Astrocyte (in vitro differentiated cells and primary cell): Measurements from ENCODE around the gene ASB10. TPM values are rescaled to one million over a fixed set of nuclear protein-coding genes. Genes with fewer than 3 reads are reported as not detected.

Source experiments
- DNase-seq: peaks from one replicate; pipeline ENCODE4 v3.0.0-alpha.2; 2010; ENCODE audit warnings: low read depth
- FAIRE-seq: peaks from 2 replicates; lab custom pipeline; 2011; peaks lifted over from hg19 to GRCh38; lab: Jason Lieb, UNC
- H2AFZ ChIP-seq: 2 replicates; pipeline ENCODE4 v1.6.0; 2012; ENCODE audit warnings: low read depth, low read length, inconsistent platforms
- H3K27ac ChIP-seq: 2 replicates; pipeline ENCODE4 v1.5.1; 2011; ENCODE audit warnings: low read depth, low read length, inconsistent platforms
- H3K27me3 ChIP-seq: 2 replicates; pipeline ENCODE4 v1.6.0; 2011; ENCODE audit warnings: low read length, inconsistent platforms; ENCODE audit not compliant: insufficient read depth
- H3K36me3 ChIP-seq: 2 replicates; pipeline ENCODE4 v1.5.1; 2011; ENCODE audit warnings: low read length, inconsistent platforms; ENCODE audit not compliant: insufficient read depth
- H3K4me1 ChIP-seq: 2 replicates; pipeline ENCODE4 v1.5.1; 2011; ENCODE audit warnings: low read length, inconsistent platforms; ENCODE audit not compliant: insufficient read depth
- H3K4me2 ChIP-seq: 2 replicates; pipeline ENCODE4 v1.6.0; 2012; ENCODE audit warnings: low read length, inconsistent platforms
- H3K4me3 ChIP-seq: 2 replicates; pipeline ENCODE4 v1.5.1; 2011; ENCODE audit warnings: low read depth, mild to moderate bottlenecking, low read length, inconsistent platforms; ENCODE audit not compliant: insufficient read depth
- H3K79me2 ChIP-seq: 2 replicates; pipeline ENCODE4 v1.6.0; 2012; ENCODE audit warnings: mild to moderate bottlenecking, low read length, inconsistent platforms; ENCODE audit not compliant: insufficient read depth
- H3K9ac ChIP-seq: 2 replicates; pipeline ENCODE4 v1.6.0; 2012; ENCODE audit warnings: mild to moderate bottlenecking, low read length, inconsistent platforms
- H3K9me3 ChIP-seq: 2 replicates; pipeline ENCODE4 v1.5.1; 2012; ENCODE audit warnings: low read depth, mild to moderate bottlenecking, low read length, inconsistent platforms; ENCODE audit not compliant: insufficient read depth
- H4K20me1 ChIP-seq: 2 replicates; pipeline ENCODE4 v1.6.0; 2012; ENCODE audit warnings: low read length, inconsistent platforms; ENCODE audit not compliant: insufficient read depth
- H3K27ac Mint-ChIP-seq: one replicate; pipeline ENCODE4 v1.8.0; 2021; ENCODE audit warnings: mild to moderate bottlenecking, mixed read lengths; ENCODE audit not compliant: unreplicated experiment
- H3K27me3 Mint-ChIP-seq: one replicate; pipeline ENCODE4 v1.8.0; 2021; ENCODE audit warnings: low read depth, mixed read lengths; ENCODE audit not compliant: unreplicated experiment
- H3K36me3 Mint-ChIP-seq: one replicate; pipeline ENCODE4 v1.8.0; 2021; ENCODE audit warnings: low read depth, mixed read lengths; ENCODE audit not compliant: unreplicated experiment
- H3K4me1 Mint-ChIP-seq: one replicate; pipeline ENCODE4 v1.8.0; 2021; ENCODE audit warnings: low read depth, mixed read lengths; ENCODE audit not compliant: unreplicated experiment
- H3K4me3 Mint-ChIP-seq: one replicate; pipeline ENCODE4 v1.8.0; 2021; ENCODE audit warnings: mild to moderate bottlenecking, moderate library complexity, mixed read lengths; ENCODE audit not compliant: unreplicated experiment
- H3K9me3 Mint-ChIP-seq: one replicate; pipeline ENCODE4 v1.8.0; 2021; ENCODE audit warnings: mild to moderate bottlenecking, mixed read lengths; ENCODE audit not compliant: unreplicated experiment
- CTCF ChIP-seq: IDR thresholded peaks from 2 replicates; pipeline ENCODE4 v1.5.1; 2011; ENCODE audit warnings: low read depth, mild to moderate bottlenecking, inconsistent platforms, low read length, moderate library complexity; ENCODE audit not compliant: insufficient read depth
- EZH2 ChIP-seq: IDR thresholded peaks from 2 replicates; pipeline ENCODE4 v1.6.1; 2012; ENCODE audit warnings: mild to moderate bottlenecking, low read length, inconsistent platforms; ENCODE audit not compliant: insufficient read depth
- total RNA-seq: library from RNA; stranded (reverse); gene quantifications from 2 replicates; pipeline ENCODE4 v1.2.1, GENCODE V29; 2021

Gene ASB10
- total RNA-seq, 1 donor from 2014 or later = not detected

GRCh38 chr7:151218170-151218569 lies 31.1 kb upstream of the ASB10 start:
- no peak for TF ChIP-seq CTCF
- no peak for TF ChIP-seq EZH2
- Histone ChIP-seq H2AFZ (no peak overlapping the region), H4K20me1 (peaks cover 7% of the 10 kb centered on the region), H3K9ac (no peak overlapping the region), H3K27ac (no peak overlapping the region), H3K4me2 (no peak overlapping the region), H3K36me3 (peaks cover 67% of the 10 kb centered on the region), H3K9me3 (no peaks in the 10 kb centered on the region), H3K4me1 (no peaks in the 10 kb centered on the region), H3K4me3 (no peak overlapping the region), H3K79me2 (no peaks in the 10 kb centered on the region), H3K27me3 (no peaks in the 10 kb centered on the region)
- no peak for FAIRE-seq
- Mint-ChIP-seq H3K27ac (no peak overlapping the region), H3K4me3 (no peak overlapping the region), H3K27me3 (no peaks in the 10 kb centered on the region), H3K36me3 (peaks cover 25% of the 10 kb centered on the region), H3K9me3 (peaks cover 2% of the 10 kb centered on the region), H3K4me1 (no peaks in the 10 kb centered on the region)
- no peak for DNase-seq

- TF ChIP-seq CTCF (no peak), EZH2 (no peak)
- no peak overlapping the region for H3K27ac Mint-ChIP-seq
- H3K4me1 Mint-ChIP-seq = no peaks in the 10 kb centered on the region
- H3K4me3 Mint-ChIP-seq = no peak overlapping the region
- Histone ChIP-seq H3K4me1 (no peaks in the 10 kb centered on the region), H4K20me1 (peaks cover 13% of the 10 kb centered on the region), H3K4me3 (no peak overlapping the region), H3K36me3 (peaks cover 52% of the 10 kb centered on the region), H3K9ac (no peak overlapping the region), H3K27me3 (no peaks in the 10 kb centered on the region), H3K4me2 (no peak overlapping the region), H3K9me3 (no peaks in the 10 kb centered on the region), H2AFZ (no peak overlapping the region), H3K79me2 (no peaks in the 10 kb centered on the region), H3K27ac (no peak overlapping the region)
- H3K27me3 Mint-ChIP-seq = no peaks in the 10 kb centered on the region
- peaks cover 32% of the 10 kb centered on the region for H3K36me3 Mint-ChIP-seq
- no peak for FAIRE-seq
- no peak for DNase-seq
- H3K9me3 Mint-ChIP-seq = peaks cover 2% of the 10 kb centered on the region
Observed at GRCh38 chr7:151215396-151215795, 28.3 kb upstream of the ASB10 start.

GRCh38 chr7:151213826-151214225 lies 26.8 kb upstream of the ASB10 start:
- H3K36me3 Mint-ChIP-seq = peaks cover 30% of the 10 kb centered on the region

More at GRCh38 chr7:151213826-151214225, 26.8 kb upstream of the ASB10 start:
- Histone ChIP-seq H3K79me2 (no peaks in the 10 kb centered on the region), H3K4me2 (no peak overlapping the region), H2AFZ (no peak overlapping the region), H3K27ac (no peak overlapping the region), H3K9me3 (no peaks in the 10 kb centered on the region), H3K36me3 (peaks cover 45% of the 10 kb centered on the region), H4K20me1 (peaks cover 13% of the 10 kb centered on the region), H3K4me1 (no peaks in the 10 kb centered on the region), H3K9ac (no peak overlapping the region), H3K4me3 (no peak overlapping the region), H3K27me3 (no peaks in the 10 kb centered on the region)
- Mint-ChIP-seq H3K27me3 (no peaks in the 10 kb centered on the region), H3K27ac (no peak overlapping the region), H3K9me3 (peaks cover 2% of the 10 kb centered on the region), H3K4me1 (no peaks in the 10 kb centered on the region), H3K4me3 (no peak overlapping the region)
- FAIRE-seq (no peak), DNase-seq (no peak)
- TF ChIP-seq CTCF (no peak), EZH2 (no peak)
